ENCODE data around the gene CIT.

The CIT gene

DNA sequence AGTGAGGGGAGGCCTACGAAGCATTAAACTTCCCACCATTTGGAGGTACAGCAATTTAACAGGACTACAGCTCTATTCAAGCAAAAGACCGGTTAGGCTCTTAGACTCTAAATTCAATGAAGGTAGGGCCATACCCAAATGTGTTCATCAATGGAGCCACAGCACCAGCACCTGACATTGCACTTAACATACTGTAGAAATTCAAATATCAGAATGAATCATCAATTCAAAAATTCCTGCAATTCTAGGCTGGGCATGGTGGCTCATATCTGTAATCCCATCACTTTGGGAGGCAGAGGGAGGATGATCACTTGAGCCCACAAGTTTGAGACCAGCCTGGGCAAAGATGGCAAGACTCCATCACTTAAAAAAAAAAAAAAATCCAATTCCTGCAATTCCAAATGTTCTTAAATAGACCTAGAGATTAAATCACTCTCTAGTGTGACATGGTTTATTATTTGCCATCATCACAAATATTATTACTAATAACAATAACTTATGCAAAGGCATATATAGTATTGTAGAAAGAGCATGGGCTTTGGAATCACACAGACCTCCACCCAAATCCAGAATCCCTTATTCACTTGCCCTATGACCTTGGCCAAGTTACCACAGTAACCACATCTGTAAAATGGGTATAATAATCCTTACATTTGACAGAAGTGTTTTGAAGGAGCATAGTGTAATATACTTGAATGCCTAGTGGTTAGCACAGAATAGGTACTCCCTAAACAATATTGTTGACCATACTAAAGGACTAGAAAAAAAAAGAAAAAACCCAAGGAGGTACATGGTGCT, 59.4 kb downstream of the CIT start:
- Histone ChIP-seq H3K36me3 (ENCODE audit: control insufficient read depth in 2 of 2, insufficient read depth in 1 of 2, low read length in 2 of 2) (peaks cover 11 to 30% of the 10 kb centered on the region in 2 experiments), H3K9me3 (ENCODE audit: control insufficient read depth, insufficient read depth, low read depth, low read length) (no peaks in the 10 kb centered on the region), H3K4me3 (ENCODE audit: low read depth, low read length) (no peak overlapping the region), H3K27ac (ENCODE audit: extremely low read depth, low read depth, low read length) (no peak overlapping the region), H3K4me1 (ENCODE audit: control insufficient read depth, insufficient read depth, low read length) (0 out of 2 replicates have a peak, but pooled peaks cover 2% of the 10 kb centered on the region)
- POLR2A ChIA-PET: no interaction called here
- CTCF ChIA-PET: no interaction called here
- no peak for TF ChIP-seq ZNF211 (tag by site-specific recombination; IDR thresholded peaks at IDR 0.05; ENCODE audit: low read depth)
- no peak for TF ChIP-seq YY2 (tag by site-specific recombination; IDR thresholded peaks at IDR 0.05)
- no peak for TF ChIP-seq ZNF529 (tag by site-specific recombination; IDR thresholded peaks at IDR 0.05; ENCODE audit: insufficient replicate concordance)
- no peak for TF ChIP-seq MEIS1 (CRISPR knock-in tag; IDR thresholded peaks at IDR 0.05; ENCODE audit: borderline replicate concordance)
- no peak for TF ChIP-seq AEBP2 (tag by site-specific recombination; IDR thresholded peaks at IDR 0.05; ENCODE audit: borderline replicate concordance)
- TF ChIP-seq ZNF155 (tag by site-specific recombination; IDR thresholded peaks at IDR 0.05): no peak
- no peak for TF ChIP-seq ZNF624 (tag by site-specific recombination; IDR thresholded peaks at IDR 0.05)
- TF ChIP-seq ZNF600 (tag by site-specific recombination; IDR thresholded peaks at IDR 0.05): no peak
- no peak for TF ChIP-seq ZNF692 (tag by site-specific recombination; IDR thresholded peaks at IDR 0.05)
- TF ChIP-seq ZFP69B (tag by site-specific recombination; IDR thresholded peaks at IDR 0.05): no peak

- Histone ChIP-seq H3K9me3 (ENCODE audit: control insufficient read depth, insufficient read depth, low read depth, low read length) (no peaks in the 10 kb centered on the region), H3K27ac (ENCODE audit: extremely low read depth, low read depth, low read length) (no peak overlapping the region), H3K36me3 (ENCODE audit: control insufficient read depth in 2 of 2, insufficient read depth in 1 of 2, low read length in 2 of 2) (peaks cover 0 to 13% of the 10 kb centered on the region in 2 experiments; a peak in 2 of 3 replicates), H3K4me1 (ENCODE audit: control insufficient read depth, insufficient read depth, low read length) (no peaks in the 10 kb centered on the region), H3K4me3 (ENCODE audit: low read depth, low read length) (no peak overlapping the region)
- ChIA-PET POLR2A (no interaction called here), CTCF (no interaction called here)
- TF ChIP-seq ZNF571 (tag by site-specific recombination; IDR thresholded peaks at IDR 0.05) (no peak), ZFP41 (tag by site-specific recombination; IDR thresholded peaks at IDR 0.05; ENCODE audit: borderline replicate concordance) (no peak), ZXDB (tag by site-specific recombination; IDR thresholded peaks at IDR 0.05) (no peak), ZNF248 (tag by site-specific recombination; IDR thresholded peaks at IDR 0.05) (no peak), ZNF776 (tag by site-specific recombination; IDR thresholded peaks at IDR 0.05; ENCODE audit: borderline replicate concordance) (no peak), ZNF548 (tag by site-specific recombination; IDR thresholded peaks at IDR 0.05) (no peak), ZNF23 (tag by site-specific recombination; IDR thresholded peaks at IDR 0.05; ENCODE audit: borderline replicate concordance) (no peak), ZIC2 (tag by site-specific recombination; IDR thresholded peaks at IDR 0.05) (no peak), ZNF138 (tag by site-specific recombination; IDR thresholded peaks at IDR 0.05; ENCODE audit: borderline replicate concordance) (no peak), ZNF624 (tag by site-specific recombination; IDR thresholded peaks at IDR 0.05) (no peak), ZNF600 (tag by site-specific recombination; IDR thresholded peaks at IDR 0.05) (no peak), ZSCAN16 (tag by site-specific recombination; IDR thresholded peaks at IDR 0.05) (no peak), ZNF114 (tag by site-specific recombination; IDR thresholded peaks at IDR 0.05) (no peak), ZNF585B (tag by site-specific recombination; IDR thresholded peaks at IDR 0.05) (no peak), ZNF148 (tag by site-specific recombination; IDR thresholded peaks at IDR 0.05; ENCODE audit: borderline replicate concordance) (no peak)
- TF ChIP-seq, protein P1, sequence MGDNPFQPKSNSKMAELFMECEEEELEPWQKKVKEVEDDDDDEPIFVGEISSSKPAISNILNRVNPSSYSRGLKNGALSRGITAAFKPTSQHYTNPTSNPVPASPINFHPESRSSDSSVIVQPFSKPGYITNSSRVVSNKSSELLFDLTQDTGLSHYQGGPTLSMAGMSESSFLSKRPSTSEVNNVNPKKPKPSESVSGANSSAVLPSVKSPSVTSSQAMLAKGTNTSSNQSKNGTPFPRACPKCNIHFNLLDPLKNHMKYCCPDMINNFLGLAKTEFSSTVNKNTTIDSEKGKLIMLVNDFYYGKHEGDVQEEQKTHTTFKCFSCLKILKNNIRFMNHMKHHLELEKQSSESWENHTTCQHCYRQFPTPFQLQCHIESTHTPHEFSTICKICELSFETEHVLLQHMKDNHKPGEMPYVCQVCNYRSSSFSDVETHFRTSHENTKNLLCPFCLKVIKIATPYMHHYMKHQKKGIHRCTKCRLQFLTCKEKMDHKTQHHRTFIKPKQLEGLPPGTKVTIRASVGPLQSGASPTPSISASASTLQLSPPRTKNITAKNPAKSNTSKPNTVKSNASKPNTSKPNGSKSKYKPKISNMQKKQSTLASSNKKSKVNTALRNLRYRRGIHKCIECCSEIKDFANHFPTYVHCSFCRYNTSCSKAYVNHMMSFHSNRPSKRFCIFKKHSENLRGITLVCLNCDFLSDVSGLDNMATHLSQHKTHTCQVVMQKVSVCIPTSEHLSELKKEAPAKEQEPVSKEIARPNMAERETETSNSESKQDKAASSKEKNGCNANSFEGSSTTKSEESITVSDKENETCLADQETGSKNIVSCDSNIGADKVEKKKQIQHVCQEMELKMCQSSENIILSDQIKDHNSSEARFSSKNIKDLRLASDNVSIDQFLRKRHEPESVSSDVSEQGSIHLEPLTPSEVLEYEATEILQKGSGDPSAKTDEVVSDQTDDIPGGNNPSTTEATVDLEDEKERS (tag by site-specific recombination; IDR thresholded peaks at IDR 0.05): no peak
- TF ChIP-seq, protein P2, sequence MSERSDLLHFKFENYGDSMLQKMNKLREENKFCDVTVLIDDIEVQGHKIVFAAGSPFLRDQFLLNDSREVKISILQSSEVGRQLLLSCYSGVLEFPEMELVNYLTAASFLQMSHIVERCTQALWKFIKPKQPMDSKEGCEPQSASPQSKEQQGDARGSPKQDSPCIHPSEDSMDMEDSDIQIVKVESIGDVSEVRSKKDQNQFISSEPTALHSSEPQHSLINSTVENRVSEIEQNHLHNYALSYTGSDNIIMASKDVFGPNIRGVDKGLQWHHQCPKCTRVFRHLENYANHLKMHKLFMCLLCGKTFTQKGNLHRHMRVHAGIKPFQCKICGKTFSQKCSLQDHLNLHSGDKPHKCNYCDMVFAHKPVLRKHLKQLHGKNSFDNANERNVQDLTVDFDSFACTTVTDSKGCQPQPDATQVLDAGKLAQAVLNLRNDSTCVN (tag by site-specific recombination; optimal IDR thresholded peaks at IDR 0.05): no peak
These were observed 68.1 kb downstream of the CIT start for GRCh38 chr12:119809023-119809422.
